Eye (tissue), 1 donor: ENCODE measurements around the gene FSTL3.
"Not testable (repeated sequence)": the region's sequence is repeated elsewhere in the genome, so short reads cannot be mapped to it uniquely, and the experiment has no call there.

Experiments
- DNase-seq: peaks from one replicate; pipeline ENCODE4 v3.0.0-alpha.2; 2015

The FSTL3 gene

DNA sequence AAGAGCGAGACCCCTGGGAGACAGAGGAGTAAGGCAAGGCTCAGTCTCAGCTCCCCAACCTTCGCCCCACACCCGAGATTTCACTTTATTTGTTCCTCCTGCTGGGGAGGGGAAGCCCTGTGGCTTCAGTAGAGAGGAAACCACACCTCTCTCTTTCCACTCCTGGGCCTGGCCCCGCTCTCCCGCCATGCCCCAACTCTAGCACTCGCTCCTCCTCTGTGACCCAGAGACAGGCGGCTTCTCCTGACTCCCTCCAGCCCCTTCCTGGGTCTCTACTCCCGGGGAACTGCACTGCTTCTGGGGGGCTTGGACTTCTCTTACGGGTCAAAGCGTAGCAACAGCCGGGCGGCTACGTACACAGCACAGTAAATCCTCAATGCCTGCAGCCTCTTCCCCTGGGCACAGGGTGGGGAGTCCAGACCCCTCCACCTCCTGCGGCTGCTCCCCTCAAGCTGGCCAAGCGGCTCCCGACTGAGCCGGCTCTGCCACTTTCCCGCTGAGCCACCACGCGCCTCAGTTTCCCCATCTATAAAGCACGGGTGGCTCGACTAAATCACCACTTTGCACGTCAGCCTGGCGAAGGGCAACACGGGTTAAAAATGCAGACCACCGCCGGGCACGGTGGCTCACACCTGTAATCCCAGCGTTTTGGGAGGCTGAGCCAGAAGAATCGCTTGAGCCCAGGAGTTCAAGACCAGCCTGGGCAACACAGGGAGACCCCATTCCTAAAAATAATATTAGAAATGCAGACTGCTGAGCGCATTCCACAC, 14.6 kb upstream of the FSTL3 start:
- DNase-seq = no peak

GRCh38 chr19:662207-662961, 13.8 kb upstream of the FSTL3 start:
- peak; percentile 36 for DNase-seq

DNA sequence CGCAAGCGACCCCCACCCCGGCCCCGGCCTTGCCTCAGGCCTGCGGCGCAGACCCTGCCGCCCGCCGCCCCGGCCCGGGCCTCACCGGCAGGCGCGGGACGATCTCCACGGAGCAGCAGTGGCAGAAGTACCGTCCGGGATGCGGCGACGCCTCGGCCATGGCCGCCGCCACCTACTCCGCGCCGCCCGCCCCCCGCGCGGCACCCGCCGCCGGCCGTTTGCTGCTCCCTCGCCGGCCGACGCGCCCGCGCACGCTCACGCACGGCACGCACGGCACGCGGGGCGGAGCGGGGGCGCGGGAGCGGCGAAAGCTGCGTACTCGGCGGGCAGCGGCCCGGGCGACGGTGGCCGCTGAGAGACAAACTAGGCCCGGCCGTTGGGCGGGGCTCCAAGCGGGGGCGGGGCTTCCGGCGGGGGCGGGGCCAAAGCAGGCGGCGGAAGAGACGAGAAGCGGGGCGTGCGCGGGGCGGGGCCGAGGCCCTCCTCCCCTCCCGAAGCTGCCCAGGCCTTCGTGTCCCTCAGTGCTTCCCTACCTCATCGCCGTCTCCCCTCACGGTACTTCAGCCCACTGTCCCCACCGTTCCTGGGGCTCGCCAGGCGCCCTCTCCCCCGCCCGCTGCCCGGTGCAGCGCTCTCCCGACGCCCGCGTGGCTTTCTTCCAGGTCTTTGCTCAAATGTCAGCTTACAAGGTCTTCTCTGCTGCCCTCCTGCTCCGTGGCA, 13.1 kb upstream of the FSTL3 start, which contains the start of gene RNF126:
Gene RNF126, minus strand, starts transcription at position 253 of the 720 bp plus-strand sequence. Its CDS starts 93 bp downstream, at position 160.
- DNase-seq = peak; percentile 95

DNA sequence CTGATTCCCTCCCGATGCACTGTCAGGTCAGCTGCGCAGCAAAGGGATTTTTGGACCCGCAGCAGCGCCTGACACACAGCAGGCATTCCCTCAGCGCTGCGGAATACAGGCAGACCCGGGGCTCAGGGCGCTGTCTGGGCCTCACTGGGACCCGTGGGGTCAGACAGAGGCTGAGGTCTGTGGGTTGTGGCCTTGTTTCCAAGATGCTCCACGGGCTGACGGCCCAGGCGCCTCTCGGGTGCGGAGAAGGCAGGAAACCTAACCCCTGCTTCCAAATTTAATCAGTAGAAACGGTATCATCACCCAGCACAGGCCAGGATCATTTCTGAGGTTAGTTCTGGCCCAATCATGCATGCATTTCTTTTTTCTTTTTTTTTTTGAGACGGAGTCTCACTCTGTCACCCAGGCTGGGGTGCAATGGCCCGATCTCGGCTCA, 12.5 kb upstream of the FSTL3 start:
- no peak for DNase-seq

DNA sequence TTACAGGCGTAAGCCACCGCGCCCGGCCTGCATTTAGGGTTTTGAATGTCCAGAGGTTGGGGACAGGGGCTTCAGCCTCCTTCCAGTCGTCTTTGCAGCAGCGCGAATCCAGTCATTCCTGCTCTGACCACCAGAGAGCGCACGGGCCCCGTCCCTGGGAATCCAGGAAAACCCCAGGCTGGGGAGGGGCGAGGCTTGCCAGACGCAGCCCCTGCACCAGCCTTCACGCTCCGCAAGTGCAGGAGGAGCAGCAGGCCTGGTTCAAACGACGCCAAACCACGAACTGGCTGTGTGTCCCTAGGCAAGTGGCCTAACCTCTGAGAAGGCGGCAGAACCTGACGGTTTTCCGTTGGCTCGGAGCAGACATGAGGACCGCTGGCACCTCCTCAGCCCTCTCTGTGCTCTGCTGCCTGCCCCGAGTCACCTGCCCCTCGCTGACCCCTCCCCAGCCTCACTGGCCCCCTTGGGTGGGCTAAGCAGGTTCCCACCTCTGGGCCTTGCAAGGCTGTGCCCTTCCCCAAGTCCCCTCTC, 11.2 kb upstream of the FSTL3 start:
- peak; percentile 96 for DNase-seq

- DNase-seq = not testable (repeated sequence)
Observed at GRCh38 chr19:666985-667573, 9.1 kb upstream of the FSTL3 start.

- not testable (repeated sequence) for DNase-seq
Observed at GRCh38 chr19:668675-669434, 7.3 kb upstream of the FSTL3 start.

DNA sequence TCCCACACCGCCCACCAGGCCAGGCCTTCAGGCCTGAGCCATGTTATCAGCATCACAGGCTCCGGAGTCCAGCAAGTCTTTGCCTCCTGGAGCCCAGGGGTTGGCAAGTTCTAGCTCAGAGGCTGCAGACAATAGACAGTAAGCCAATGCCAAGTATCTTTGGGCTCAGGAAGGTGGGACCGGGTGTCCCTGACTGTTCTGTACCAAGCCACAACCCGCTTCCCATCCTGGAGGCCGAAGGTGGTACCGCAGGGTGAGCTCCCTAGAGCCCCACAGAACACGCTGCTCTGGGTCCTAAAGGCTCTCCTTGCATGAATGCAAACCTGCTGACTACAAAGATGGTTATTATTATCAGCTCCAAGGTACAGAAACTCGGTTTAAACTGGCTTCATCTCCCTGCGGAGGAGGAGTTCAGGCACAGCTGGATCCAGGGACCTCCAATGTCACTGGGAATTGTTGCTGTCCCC, 5.5 kb upstream of the FSTL3 start:
- DNase-seq = no peak

DNA sequence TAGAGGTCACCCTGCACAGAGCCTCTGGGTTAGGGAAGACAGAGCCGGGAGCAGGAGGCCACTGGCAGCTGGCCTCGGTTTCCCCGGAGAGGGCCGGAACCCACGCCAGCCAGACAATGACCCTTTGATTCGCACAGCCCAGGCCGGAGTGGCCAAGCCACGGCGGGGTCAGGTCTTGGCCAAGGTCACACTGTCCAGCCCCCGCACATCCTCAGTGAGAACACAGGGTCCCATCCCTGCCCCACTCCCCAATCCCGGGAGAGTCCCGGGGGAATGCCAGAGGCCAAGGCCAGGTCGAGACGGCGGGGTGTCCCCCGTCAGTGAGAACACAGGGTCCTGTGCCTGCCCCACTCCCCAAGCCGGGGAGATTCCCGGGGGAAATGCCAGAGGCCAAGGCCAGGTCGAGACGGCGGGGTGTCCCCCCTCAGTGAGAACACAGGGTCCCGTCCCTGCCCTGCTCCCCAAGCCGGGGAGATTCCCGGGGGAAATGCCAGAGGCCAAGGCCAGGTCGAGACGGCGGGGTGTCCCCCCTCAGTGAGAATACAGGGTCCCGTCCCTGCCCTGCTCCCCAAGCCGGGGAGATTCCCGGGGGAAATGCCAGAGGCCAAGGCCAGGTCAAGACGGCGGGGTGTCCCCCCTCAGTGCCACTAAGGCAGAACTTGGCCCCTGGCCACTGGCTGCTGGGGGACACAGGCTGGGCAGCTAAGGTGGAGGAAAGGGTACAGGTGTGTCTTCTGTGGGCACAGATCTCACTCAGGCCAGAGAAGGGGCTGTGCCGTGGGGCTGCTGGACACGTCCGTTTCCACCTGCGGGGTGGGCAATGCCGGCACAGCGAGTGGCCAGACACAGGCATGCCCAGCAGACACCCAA, 1.7 kb upstream of the FSTL3 start:
- no peak for DNase-seq

GRCh38 chr19:676007-676338, 219 bp upstream of the FSTL3 start:
- DNase-seq = no peak

DNA sequence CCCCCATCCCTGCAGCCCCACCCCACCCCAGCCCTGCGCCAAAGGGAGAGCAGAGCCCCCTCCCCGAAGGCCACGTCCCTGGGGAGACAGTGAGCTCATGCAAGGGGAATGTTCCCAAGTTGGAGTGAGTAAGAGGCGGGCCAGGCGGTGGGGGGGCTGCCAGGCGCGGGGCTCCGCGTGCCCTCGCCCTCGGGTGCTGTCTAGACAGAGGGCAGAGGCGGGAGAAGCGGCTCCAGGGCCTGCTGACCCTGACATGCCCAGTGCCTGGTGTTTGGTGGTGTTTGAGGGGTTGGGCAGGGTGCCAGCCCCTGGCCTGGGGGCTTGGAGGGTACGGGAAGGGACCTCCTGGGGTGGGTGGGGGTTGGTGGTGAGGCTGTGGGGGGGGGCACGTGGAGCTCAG, 1.0 kb downstream of the FSTL3 start:
- peak; percentile 58 for DNase-seq

GRCh38 chr19:677601-678436, 1.6 kb downstream of the FSTL3 start:
- no peak for DNase-seq

- no peak for DNase-seq
Observed at GRCh38 chr19:678791-679388, 2.7 kb downstream of the FSTL3 start.

DNA sequence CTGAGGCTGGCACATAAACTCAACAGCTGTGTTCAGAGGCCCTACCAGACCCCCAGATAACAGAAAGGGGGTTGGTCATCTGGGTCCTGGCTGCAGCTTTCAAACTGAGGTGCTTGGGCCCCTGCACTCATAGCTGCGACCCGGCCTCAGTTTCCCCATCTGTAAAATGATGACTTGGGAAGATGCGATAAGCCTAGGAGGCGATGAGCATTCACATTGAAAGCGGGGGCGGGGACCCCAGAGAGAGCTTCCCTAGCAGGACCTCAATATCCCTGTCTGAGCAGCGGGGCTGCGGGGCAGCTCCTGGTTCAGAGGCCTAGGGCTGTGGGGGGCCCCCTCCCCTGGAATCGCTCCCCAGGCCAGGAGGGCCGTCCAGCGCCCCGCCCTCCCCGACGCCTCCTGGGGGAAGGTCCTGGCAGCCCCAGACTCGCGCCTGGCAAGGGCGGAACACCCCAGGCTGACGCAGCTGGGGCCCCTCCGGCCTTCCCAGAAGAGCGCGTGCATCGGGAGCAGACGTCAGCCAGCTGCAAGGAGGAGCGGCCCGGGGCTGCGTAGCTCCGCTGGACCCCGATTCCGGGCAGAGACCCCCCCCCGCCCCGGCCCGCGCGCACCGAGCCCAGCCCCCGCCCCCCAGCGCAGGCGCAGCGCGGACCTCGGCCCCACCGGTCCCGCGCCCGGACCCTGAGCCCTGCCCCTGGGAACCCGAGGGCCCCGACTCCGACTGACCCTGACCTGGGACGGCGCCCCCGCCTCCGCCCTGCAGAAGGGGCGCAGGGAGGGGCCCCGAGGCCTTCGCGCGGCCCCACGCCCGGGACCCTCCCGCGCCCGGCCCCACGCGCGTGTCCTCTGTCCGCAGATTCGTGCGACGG, 3.5 kb downstream of the FSTL3 start:
- DNase-seq = peak; percentile 81

- peak; percentile 99 for DNase-seq
Observed at GRCh38 chr19:680287-681028, 4.3 kb downstream of the FSTL3 start.

DNA sequence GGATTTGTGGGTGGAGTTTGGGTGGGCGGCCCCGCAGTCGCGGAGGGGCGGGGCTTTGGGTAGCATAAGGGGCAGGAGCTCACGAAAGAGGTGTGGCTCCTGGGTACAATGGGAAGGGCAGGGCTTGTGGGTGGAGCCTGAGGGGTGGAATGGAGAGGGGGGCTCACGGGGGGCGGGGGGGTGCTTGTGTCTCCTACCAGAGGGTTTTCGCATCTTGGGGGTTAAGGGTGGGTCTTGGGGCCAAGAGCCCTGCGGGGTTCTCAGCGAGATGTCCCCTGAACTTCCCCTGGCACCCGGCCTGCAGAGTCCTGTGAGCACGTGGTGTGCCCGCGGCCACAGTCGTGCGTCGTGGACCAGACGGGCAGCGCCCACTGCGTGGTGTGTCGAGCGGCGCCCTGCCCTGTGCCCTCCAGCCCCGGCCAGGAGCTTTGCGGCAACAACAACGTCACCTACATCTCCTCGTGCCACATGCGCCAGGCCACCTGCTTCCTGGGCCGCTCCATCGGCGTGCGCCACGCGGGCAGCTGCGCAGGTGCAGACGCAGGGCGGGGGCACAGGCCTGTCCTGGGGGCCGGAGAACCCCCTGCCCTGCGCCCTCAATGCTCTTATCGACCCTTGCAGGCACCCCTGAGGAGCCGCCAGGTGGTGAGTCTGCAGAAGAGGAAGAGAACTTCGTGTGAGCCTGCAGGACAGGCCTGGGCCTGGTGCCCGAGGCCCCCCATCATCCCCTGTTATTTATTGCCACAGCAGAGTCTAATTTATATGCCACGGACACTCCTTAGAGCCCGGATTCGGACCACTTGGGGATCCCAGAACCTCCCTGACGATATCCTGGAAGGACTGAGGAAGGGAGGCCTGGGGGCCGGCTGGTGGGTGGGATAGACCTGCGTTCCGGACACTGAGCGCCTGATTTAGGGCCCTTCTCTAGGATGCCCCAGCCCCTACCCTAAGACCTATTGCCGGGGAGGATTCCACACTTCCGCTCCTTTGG, 5.1 kb downstream of the FSTL3 start:
- DNase-seq = no peak
